GM20000 (cell line): ENCODE results near the gene ADAMTS20.
"Not testable (repeated sequence)": the region's sequence is repeated elsewhere in the genome, so short reads cannot be mapped to it uniquely, and the experiment has no call there.

Experiments used
- DNase-seq: peaks from one replicate; pipeline ENCODE4 v3.0.0; 2012; ENCODE audit warnings: low spot score
- TF ChIP-seq, protein P1 (sequence below): IDR thresholded peaks from 2 replicates; pipeline ENCODE4 v1.5.1; 2012; ENCODE audit warnings: mild to moderate bottlenecking, control low read depth; ENCODE audit errors: extremely low read depth, missing control alignments

Gene ADAMTS20

DNA sequence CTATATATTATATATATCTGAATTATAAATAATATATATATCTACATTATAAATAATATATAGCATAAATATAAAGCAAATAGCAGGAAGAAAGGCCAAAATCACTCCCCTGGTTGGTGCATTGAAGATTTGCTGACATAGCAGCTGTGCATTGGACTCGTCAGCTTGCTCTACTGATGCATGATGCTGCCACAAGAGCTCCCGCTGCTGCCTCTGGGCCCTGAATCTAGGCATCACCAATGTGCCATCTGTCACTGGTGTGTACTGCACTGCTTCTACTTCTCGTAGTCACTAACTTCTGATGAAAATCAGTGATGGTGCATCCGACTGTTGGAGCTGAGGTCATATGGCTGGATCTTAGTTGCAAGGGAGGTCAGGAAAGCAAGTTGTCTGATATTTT lies 205.0 kb downstream of the ADAMTS20 start:
- DNase-seq: no peak
- TF ChIP-seq, protein P1, sequence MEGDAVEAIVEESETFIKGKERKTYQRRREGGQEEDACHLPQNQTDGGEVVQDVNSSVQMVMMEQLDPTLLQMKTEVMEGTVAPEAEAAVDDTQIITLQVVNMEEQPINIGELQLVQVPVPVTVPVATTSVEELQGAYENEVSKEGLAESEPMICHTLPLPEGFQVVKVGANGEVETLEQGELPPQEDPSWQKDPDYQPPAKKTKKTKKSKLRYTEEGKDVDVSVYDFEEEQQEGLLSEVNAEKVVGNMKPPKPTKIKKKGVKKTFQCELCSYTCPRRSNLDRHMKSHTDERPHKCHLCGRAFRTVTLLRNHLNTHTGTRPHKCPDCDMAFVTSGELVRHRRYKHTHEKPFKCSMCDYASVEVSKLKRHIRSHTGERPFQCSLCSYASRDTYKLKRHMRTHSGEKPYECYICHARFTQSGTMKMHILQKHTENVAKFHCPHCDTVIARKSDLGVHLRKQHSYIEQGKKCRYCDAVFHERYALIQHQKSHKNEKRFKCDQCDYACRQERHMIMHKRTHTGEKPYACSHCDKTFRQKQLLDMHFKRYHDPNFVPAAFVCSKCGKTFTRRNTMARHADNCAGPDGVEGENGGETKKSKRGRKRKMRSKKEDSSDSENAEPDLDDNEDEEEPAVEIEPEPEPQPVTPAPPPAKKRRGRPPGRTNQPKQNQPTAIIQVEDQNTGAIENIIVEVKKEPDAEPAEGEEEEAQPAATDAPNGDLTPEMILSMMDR: no peak

DNA sequence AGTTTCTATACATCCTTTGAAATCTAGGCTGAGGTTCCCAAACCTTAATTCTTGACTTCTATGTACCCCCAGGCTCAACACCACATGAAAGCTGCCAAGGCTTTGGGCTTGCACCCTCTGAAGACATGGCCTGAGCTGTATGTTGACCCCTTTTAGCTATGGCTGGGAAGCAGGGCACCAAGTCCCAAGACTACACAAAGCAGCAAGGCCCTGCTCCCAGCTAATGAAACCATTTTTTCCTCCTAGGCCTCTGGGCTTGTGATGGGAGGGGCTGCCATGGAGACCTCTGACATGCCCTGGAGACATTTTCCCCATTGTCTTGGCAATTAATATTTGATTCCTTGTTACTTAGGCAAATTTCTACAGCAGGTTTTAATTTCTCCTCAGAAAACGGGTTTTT lies 207.0 kb downstream of the ADAMTS20 start:
- TF ChIP-seq, protein P1: no peak
- DNase-seq: no peak

DNA sequence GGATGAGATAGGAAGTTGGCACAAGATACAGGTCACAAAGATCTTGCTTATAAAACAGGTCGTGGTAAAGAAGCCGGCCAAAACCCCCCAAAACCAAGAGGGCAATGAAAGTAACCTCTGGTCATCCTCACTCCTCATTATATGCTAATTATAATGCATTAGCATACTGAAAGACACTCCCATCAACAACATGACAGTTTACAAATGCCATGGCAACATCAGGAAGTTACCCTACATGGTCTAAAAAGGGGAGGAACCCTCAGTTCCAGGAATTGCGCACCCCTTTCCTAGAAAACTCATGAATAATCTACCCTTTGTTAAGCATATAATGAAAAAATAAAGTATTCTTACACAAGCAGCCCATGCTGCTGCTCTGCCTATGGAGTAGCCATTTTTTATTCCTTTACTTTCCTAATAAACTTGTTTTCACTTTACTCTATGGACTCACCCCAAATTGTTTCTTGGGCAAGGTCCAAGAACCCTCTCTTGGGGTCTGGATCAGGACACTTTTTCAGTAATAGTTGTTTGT lies 210.2 kb downstream of the ADAMTS20 start:
- DNase-seq: not testable (repeated sequence)

DNA sequence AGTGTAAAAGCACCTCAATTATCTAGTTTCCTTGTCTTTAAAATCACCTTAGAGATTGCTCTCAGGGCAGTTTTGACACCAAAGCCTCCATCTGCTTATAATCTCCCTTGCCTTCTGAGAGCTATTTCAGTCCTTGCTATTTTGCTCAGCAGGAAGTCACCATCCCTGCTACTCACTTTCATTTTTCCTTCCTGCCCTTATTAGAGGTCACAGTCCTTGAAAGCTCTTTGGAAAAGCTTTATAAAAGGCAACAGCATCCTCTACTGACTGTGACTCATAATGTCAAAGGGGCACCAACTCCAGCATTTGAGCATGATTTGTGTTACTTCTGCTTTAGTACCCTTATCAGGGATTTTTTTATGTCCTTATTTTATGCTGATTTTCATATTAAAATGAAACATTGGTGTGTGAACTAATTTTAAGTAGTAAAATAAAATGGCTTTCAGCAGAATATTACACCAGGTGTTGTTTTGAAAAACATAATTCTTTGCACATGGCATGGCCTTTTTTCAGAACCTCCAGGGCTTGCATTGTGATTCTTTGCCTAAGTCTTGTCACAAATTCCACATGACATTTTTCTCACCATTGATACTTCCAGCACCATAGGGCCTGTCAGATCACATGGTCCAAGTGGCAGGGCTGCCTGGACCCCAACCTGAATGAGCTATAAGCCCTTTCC lies 213.0 kb downstream of the ADAMTS20 start:
- TF ChIP-seq, protein P1: peak; percentile 37

DNA sequence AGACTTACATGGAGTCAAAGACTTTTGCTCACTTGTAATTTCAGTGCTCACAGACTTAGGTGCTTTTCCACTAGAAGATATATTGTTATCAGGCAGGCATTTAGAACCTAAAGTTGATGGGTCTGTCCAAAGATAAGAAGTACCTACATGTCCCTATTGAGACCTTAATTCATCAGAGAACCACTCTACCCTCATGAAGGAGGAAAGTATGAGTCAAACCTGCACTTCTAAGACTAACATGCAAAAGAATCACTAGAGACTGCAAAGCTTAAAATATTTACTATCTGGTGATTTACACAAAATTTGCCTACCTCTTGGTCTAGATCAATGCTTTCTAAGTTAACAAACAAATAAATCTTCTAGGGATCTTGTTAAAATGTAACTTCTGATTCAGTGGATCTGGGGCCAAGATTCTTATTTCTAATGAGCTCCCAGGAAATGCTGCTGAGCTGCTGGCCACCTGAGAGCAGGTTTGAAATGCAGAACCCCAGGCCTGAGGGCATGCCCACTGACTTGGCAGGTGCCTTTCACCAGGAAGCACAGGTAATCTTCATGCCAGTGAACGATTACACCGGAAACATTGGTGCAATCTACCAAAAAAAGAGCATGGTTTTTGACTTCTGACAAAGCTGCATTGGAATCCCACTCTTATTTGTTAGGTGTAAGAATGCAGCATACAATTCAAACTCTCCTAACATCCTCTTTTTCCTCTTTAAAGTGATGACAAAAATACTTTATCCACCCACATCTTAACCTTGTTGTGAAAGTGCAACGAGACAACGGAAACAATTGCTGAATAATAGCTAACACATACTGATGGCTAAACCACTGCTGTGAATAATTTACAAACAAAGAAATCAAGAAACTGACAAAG lies 214.2 kb downstream of the ADAMTS20 start:
- peak; percentile 6 for DNase-seq
- TF ChIP-seq, protein P1: no peak

More for the DNA sequence above, 213.0 kb downstream of the ADAMTS20 start:
- DNase-seq: peak; percentile 18

DNA sequence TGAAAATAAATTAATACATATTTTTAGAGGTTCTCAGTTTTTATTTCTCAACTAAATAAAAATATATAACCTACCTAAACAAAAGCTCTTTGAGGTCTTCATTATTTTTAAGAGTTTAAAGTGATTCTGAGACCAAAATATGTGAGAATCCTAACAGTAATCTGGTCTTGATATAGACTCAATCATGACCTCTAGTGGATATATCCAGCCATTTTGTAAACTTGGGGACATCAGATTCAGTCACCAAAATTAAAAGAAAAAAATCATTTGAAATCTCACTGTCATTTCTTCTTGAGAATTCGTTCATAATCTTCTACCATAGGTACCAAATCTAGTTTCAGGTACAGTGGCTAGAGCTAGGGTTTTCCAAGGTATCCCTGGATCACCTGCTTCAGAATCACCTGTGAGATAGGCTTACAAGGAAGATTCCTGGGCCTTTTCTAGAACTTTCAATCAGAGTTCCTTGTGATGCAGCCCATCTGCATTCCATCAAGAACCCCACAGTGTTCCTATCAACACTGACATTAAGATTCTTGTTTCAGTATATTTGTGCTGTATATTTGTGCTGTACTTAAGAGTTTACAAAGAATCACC lies 214.9 kb downstream of the ADAMTS20 start:
- peak; percentile 17 for DNase-seq
- TF ChIP-seq, protein P1: no peak

DNA sequence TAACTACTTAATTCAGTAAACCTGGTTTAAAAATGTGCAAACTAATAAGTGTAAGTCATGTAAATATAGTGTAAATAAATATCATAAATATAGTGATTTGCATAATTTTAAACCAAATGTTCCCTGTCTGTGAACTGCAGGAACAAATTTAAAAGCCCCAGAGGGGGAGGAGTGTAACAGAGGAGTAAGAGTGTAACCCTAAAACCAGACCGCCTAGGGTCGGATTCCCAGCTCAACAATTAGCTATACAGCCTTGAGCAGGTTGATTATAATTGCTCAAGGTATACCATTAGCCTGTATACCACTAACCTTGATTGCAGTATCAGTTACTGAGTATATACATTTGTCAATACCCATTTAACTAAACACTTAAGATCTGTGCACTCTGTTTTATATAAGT lies 218.4 kb downstream of the ADAMTS20 start:
- TF ChIP-seq, protein P1: no peak
- no peak for DNase-seq
